Left lung (tissue), 10 donors: ENCODE measurements around the gene SPCS1. TPM values are rescaled to one million over a fixed set of nuclear protein-coding genes. Genes with fewer than 3 reads are reported as not detected.
A peak's percentile ranks its signal among the peaks of the same experiment; 100 is the strongest.

Experiments used
- ATAC-seq: fragments of 200-7000 bp; cut with Tn5 transposase; one replicate; pipeline ENCODE4 v1.9.1; 2020; ENCODE audit warnings: moderate library complexity
- DNase-seq, 4 donors: peaks; one replicate each; pipeline ENCODE4 v3.0.0-alpha.2; 2013 to 2020
- H3K27ac ChIP-seq, 2 donors: fragments of 200-600 bp; sonication (generic) in 1 of 2; one replicate each; pipeline versions ENCODE4 v1.5.0 to v1.8.0; 2020 to 2021
- H3K27me3 ChIP-seq, 2 donors: fragments of 200-600 bp; sonication (generic) in 1 of 2; one replicate each; pipeline versions ENCODE4 v1.5.0 to v1.8.0; 2020 to 2021
- H3K36me3 ChIP-seq, 2 donors: fragments of 200-600 bp; sonication (generic) in 1 of 2; one replicate each; pipeline versions ENCODE4 v1.5.0 to v1.8.0; 2020 to 2021
- H3K4me1 ChIP-seq, 2 donors: fragments of 200-600 bp; one replicate each; pipeline ENCODE4 v1.8.0; 2021
- H3K4me3 ChIP-seq, 2 donors: fragments of 200-600 bp; sonication (generic) in 1 of 2; one replicate each; pipeline versions ENCODE4 v1.5.0 to v1.8.0; 2020 to 2021; ENCODE audit warnings: mild to moderate bottlenecking in 1 of 2
- H3K9me3 ChIP-seq, 2 donors: fragments of 200-600 bp; sonication (generic) in 1 of 2; one replicate each; pipeline versions ENCODE4 v1.5.0 to v1.8.0; 2020 to 2021
- intact Hi-C, 2 donors: fragments of 100-400 bp; cut with DNase I; formaldehyde crosslinking; loops; one replicate each; pipeline versions ENCODE4 v1.11.2 to v1.14.2; 2022
- polyA plus RNA-seq, 6 donors: library from polyadenylated mRNA; unstranded; fragments of 120-200 nt; gene quantifications; one replicate each; pipeline ENCODE4 v1.2.1, GENCODE V29; 2013; ENCODE audit not compliant: insufficient read length in 6 of 6
- total RNA-seq, 2 donors: library from RNA; stranded (reverse); fragmentation: NEBNext Ultra II Directional; extraction: Animal tissue kit (Norgen Biotek cat#: 25700); gene quantifications; one replicate each; pipeline ENCODE4 v1.2.1, GENCODE V29; 2021
- TF ChIP-seq, protein P1 (sequence below), 2 donors: fragments of 200-600 bp; sonication (generic) in 1 of 2; IDR thresholded peaks; one replicate each; pipeline versions ENCODE4 v1.5.0 to v1.8.0; 2021; ENCODE audit warnings: antibody characterized with exemption in 2 of 2
- donor health status: DM: no; HTN: yes; CAD: no.
- donor health status: DM: no; HTN: no; CAD: no.

SPCS1 gene
- total and polyA plus RNA-seq, 8 donors: 94.5 to 128 (median 112) TPM

DNA sequence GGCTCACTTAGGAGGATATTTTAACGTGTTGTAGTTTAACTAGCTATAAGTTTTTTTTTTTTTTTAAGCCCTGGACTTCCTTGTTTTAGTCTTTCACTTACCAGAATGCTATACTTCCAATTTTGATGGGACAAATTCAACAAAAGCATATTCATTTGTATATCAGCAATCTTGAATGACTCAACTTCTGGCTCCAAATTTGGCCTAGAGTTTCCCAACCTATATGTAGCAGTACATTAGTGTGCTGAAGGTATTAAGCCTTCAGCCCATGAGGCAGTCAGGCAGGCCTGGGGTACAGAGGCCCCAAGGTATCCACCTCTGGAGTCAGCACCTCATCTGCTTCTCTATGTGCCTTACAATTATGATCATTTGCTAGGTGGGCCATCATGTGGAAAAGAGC is 26.1 kb upstream of the SPCS1 start:
- Histone ChIP-seq H3K27ac (peak overlapping the region; percentile 30 to 48), H3K27me3 (no peaks in the 10 kb centered on the region), H3K4me3 (no peak overlapping the region), H3K4me1 (peaks cover 29 to 60% of the 10 kb centered on the region in 2 donors), H3K9me3 (no peaks in the 10 kb centered on the region), H3K36me3 (peaks cover 0 to 54% of the 10 kb centered on the region in 2 donors)
- TF ChIP-seq, protein P1, sequence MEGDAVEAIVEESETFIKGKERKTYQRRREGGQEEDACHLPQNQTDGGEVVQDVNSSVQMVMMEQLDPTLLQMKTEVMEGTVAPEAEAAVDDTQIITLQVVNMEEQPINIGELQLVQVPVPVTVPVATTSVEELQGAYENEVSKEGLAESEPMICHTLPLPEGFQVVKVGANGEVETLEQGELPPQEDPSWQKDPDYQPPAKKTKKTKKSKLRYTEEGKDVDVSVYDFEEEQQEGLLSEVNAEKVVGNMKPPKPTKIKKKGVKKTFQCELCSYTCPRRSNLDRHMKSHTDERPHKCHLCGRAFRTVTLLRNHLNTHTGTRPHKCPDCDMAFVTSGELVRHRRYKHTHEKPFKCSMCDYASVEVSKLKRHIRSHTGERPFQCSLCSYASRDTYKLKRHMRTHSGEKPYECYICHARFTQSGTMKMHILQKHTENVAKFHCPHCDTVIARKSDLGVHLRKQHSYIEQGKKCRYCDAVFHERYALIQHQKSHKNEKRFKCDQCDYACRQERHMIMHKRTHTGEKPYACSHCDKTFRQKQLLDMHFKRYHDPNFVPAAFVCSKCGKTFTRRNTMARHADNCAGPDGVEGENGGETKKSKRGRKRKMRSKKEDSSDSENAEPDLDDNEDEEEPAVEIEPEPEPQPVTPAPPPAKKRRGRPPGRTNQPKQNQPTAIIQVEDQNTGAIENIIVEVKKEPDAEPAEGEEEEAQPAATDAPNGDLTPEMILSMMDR (IDR thresholded peaks at IDR 0.05): no peak
- DNase-seq (no peak), ATAC-seq (no peak)
- intact Hi-C loops: no loop called here

DNA sequence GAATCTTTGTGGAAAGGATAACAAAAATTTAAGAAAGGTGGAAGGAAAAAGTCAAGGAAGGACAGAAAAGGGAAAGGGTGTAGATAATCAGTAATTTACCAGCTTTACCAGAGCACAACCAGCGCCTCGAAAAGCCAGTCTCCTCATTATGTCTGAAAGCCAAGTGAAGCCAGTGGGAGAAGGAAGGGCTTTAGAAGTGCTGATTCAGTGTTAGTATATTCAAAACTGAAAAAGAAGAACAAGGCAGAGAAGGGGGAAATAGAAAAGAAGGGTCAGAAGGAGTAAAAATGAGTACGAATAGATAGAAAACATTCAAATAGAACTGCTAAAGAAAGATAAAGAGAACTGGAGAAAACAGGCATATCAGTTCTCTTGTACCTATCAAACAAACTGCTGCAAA is 24.3 kb upstream of the SPCS1 start:
- intact Hi-C loops: no loop called here
- no peaks in the 10 kb centered on the region for H3K27me3 ChIP-seq
- H3K36me3 ChIP-seq: peaks cover 0 to 39% of the 10 kb centered on the region in 2 donors
- peak overlapping the region in 1 of 2 donors; percentile 0 for H3K4me3 ChIP-seq
- TF ChIP-seq, protein P1 (IDR thresholded peaks at IDR 0.05): no peak
- DNase-seq (no peak), ATAC-seq (no peak)
- H3K27ac ChIP-seq: peak overlapping the region; percentile 44 to 81
- H3K4me1 ChIP-seq: peaks cover 29 to 70% of the 10 kb centered on the region in 2 donors
- no peaks in the 10 kb centered on the region for H3K9me3 ChIP-seq

DNA sequence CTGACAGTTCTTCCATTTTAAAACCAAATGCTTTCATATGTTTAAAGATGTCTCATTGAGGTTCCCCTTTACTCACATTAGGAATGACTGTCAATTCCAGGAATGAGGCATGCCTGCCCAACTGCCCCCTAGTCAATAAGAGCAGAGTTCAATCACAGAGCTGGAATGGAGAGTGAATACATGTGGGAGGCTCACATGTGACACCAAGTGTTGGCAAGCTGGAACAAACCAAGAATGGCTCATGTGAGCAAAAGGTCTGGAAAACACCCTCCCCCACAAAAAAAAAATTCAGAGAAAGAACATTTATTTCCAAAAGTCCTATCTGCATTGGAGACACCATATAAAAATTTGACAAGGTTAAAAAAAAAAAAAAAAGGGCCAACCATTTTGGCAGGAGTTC is 23.9 kb upstream of the SPCS1 start:
- Histone ChIP-seq H3K27me3 (no peaks in the 10 kb centered on the region), H3K4me1 (peaks cover 33 to 74% of the 10 kb centered on the region in 2 donors), H3K9me3 (no peaks in the 10 kb centered on the region), H3K27ac (peak overlapping the region; percentile 44 to 81), H3K36me3 (peaks cover 0 to 35% of the 10 kb centered on the region in 2 donors), H3K4me3 (peak overlapping the region in 1 of 2 donors; percentile 0)
- intact Hi-C loops: no loop called here
- TF ChIP-seq, protein P1 (IDR thresholded peaks at IDR 0.05): no peak
- ATAC-seq: no peak
- DNase-seq: peak in 1 of 4 donors; percentile 37

DNA sequence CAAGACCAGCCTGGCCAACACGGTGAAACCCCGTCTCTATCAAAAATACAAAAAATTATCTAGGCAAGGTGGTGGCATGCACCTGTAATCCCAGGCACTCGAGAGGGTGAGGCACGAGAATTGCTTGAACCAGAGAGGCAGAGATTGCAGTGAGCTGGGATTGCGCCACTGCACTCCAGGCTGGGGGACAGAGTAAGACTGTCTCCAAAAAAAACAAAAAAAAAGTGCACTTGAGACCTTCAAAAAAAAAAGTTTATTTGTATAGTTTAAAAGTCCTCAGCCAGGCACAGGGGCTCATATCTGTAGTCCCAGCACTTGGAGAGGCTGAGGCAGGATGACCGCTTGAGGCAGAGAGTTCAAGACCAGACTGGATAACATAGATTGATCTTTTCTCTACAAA is 22.3 kb upstream of the SPCS1 start:
- TF ChIP-seq, protein P1 (IDR thresholded peaks at IDR 0.05): no peak
- Histone ChIP-seq H3K4me3 (no peak overlapping the region), H3K27me3 (no peaks in the 10 kb centered on the region), H3K36me3 (peaks cover 0 to 35% of the 10 kb centered on the region in 2 donors), H3K4me1 (peaks cover 36 to 89% of the 10 kb centered on the region in 2 donors), H3K27ac (peak overlapping the region in 1 of 2 donors; percentile 44), H3K9me3 (no peaks in the 10 kb centered on the region)
- DNase-seq (peak in 1 of 4 donors; percentile 75), ATAC-seq (peak; percentile 6)
- intact Hi-C loops: no loop called here

DNA sequence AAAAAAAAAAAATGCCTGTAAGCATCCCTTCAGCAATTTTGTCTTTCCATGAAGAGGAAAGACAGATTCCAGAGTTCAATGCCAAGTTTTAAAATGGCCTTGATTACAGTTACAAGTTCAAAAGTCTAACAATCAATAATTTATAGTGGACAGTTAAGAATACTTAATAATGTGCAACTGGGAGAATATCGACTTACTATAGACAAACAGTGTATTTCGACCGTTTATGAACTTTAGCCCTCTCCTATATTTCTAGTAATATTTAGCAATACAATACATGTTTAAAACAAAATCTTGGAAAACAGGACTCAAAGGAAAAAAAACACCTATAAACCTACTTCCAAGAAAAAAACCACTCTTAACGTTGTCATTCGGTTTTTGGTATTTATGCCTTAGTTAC is 21.7 kb upstream of the SPCS1 start:
- H3K9me3 ChIP-seq: no peaks in the 10 kb centered on the region
- intact Hi-C loops: no loop called here
- peaks cover 2 to 35% of the 10 kb centered on the region in 2 donors for H3K36me3 ChIP-seq
- H3K27me3 ChIP-seq: no peaks in the 10 kb centered on the region
- H3K4me3 ChIP-seq: peak overlapping the region; percentile 68 to 82
- no peak for DNase-seq
- H3K27ac ChIP-seq: peak overlapping the region; percentile 96
- peaks cover 32 to 86% of the 10 kb centered on the region in 2 donors for H3K4me1 ChIP-seq
- no peak for ATAC-seq
- TF ChIP-seq, protein P1 (IDR thresholded peaks at IDR 0.05): no peak
